Neutrophil (primary cell): Measurements from ENCODE around the gene SLC2A9.

Source experiments
- H3K27ac ChIP-seq: fragments of 200-600 bp; sonication (generic); 2 replicates; pipeline ENCODE4 v1.5.1; 2016; ENCODE audit warnings: mild to moderate bottlenecking, moderate library complexity
- H3K27me3 ChIP-seq: fragments of 200-600 bp; sonication (generic); 2 replicates; pipeline ENCODE4 v1.6.0; 2016; ENCODE audit warnings: mild to moderate bottlenecking
- H3K36me3 ChIP-seq: fragments of 200-600 bp; sonication (generic); 2 replicates; pipeline ENCODE4 v1.5.1; 2017
- H3K4me1 ChIP-seq, 2 experiments: fragments of 200-600 bp in 1 of 2; sonication (generic) in 1 of 2; 1 replicate in 1 of 2; 2 replicates in 1 of 2; pipeline versions ENCODE4 v1.5.1 to v1.6.1; 2013 to 2016; ENCODE audit warnings: low read depth in 1 of 2, low read length in 1 of 2, mild to moderate bottlenecking in 1 of 2, moderate library complexity in 1 of 2; ENCODE audit not compliant: control insufficient read depth in 1 of 2, insufficient read depth in 1 of 2
- H3K4me3 ChIP-seq, 2 experiments: fragments of 200-600 bp in 1 of 2; sonication (generic) in 1 of 2; 1 replicate in 1 of 2; 2 replicates in 1 of 2; pipeline ENCODE4 v1.5.1; 2013 to 2016; ENCODE audit warnings: low read depth in 1 of 2, low read length in 1 of 2, mild to moderate bottlenecking in 1 of 2, moderate library complexity in 1 of 2
- H3K9me3 ChIP-seq: fragments of 200-600 bp; sonication (generic); 2 replicates; pipeline ENCODE4 v1.5.1; 2016
- CTCF ChIP-seq: fragments of 200-600 bp; sonication (generic); IDR thresholded peaks from 2 replicates; pipeline ENCODE4 v1.5.1; 2016; ENCODE audit warnings: antibody characterized with exemption

Gene SLC2A9

GRCh38 chr4:9889306-9889705, 132.0 kb downstream of the SLC2A9 start:
- Histone ChIP-seq H3K27me3 (no peaks in the 10 kb centered on the region), H3K9me3 (no peaks in the 10 kb centered on the region), H3K4me3 (no peak overlapping the region), H3K4me1 (no peaks in the 10 kb centered on the region), H3K27ac (no peak overlapping the region), H3K36me3 (no peaks in the 10 kb centered on the region)
- no peak for TF ChIP-seq CTCF

- Histone ChIP-seq H3K36me3 (no peaks in the 10 kb centered on the region), H3K27me3 (no peaks in the 10 kb centered on the region), H3K4me3 (no peak overlapping the region), H3K27ac (no peak overlapping the region), H3K9me3 (no peaks in the 10 kb centered on the region), H3K4me1 (no peaks in the 10 kb centered on the region)
- TF ChIP-seq CTCF = no peak
These were observed 135.3 kb downstream of the SLC2A9 start for GRCh38 chr4:9885958-9886357.

- TF ChIP-seq CTCF = no peak
- H3K4me1 ChIP-seq = peaks cover 0 to 2% of the 10 kb centered on the region in 2 experiments
- no peaks in the 10 kb centered on the region for H3K36me3 ChIP-seq
- no peak overlapping the region for H3K27ac ChIP-seq
- H3K9me3 ChIP-seq = no peaks in the 10 kb centered on the region
- no peaks in the 10 kb centered on the region for H3K27me3 ChIP-seq
- no peak overlapping the region for H3K4me3 ChIP-seq
These were observed 140.7 kb downstream of the SLC2A9 start for GRCh38 chr4:9880406-9881197.

GRCh38 chr4:9877123-9877522, 144.2 kb downstream of the SLC2A9 start:
- no peak for TF ChIP-seq CTCF
- Histone ChIP-seq H3K27ac (no peak overlapping the region), H3K36me3 (no peaks in the 10 kb centered on the region)

GRCh38 chr4:9875516-9875915, 145.8 kb downstream of the SLC2A9 start:
- Histone ChIP-seq H3K9me3 (no peaks in the 10 kb centered on the region), H3K36me3 (no peaks in the 10 kb centered on the region), H3K27ac (no peak overlapping the region), H3K4me1 (peaks cover 3 to 5% of the 10 kb centered on the region in 2 experiments), H3K27me3 (no peaks in the 10 kb centered on the region), H3K4me3 (no peak overlapping the region)
- TF ChIP-seq CTCF = no peak

More at GRCh38 chr4:9877123-9877522, 144.2 kb downstream of the SLC2A9 start:
- no peaks in the 10 kb centered on the region for H3K9me3 ChIP-seq
- no peak overlapping the region for H3K4me3 ChIP-seq
- no peaks in the 10 kb centered on the region for H3K27me3 ChIP-seq
- peaks cover 3 to 5% of the 10 kb centered on the region in 2 experiments for H3K4me1 ChIP-seq
